Natural killer cell (primary cell): ENCODE results near the gene PHACTR1. TPM values are rescaled to one million over a fixed set of nuclear protein-coding genes. Genes with fewer than 3 reads are reported as not detected.

Experiments used
- ATAC-seq, 3 donors: fragments of 150-1000 bp in 2 of 3; fragments of 200-7000 bp in 1 of 3; cut with Tn5 transposase; 1 replicate in 1 of 3; 2 replicates in 2 of 3; pipeline ENCODE4 v1.10.0; 2021; ENCODE audit warnings: mild to moderate bottlenecking in 2 of 3, moderate library complexity in 2 of 3
- DNase-seq, 2 donors: peaks; one replicate each; pipeline versions ENCODE4 v3.0.0 to v3.0.0-alpha.2; 2013 to 2021; ENCODE audit warnings: mixed read lengths in 1 of 2
- H3K27ac ChIP-seq: one replicate; pipeline ENCODE4 v1.5.1; 2013; ENCODE audit warnings: mild to moderate bottlenecking, low read length
- H3K27me3 ChIP-seq: one replicate; pipeline ENCODE4 v1.6.1; 2013; ENCODE audit warnings: low read length; ENCODE audit not compliant: control insufficient read depth, insufficient read depth
- H3K36me3 ChIP-seq: one replicate; pipeline ENCODE4 v1.6.1; 2013; ENCODE audit warnings: low read length; ENCODE audit not compliant: control insufficient read depth, insufficient read depth
- H3K4me1 ChIP-seq: one replicate; pipeline ENCODE4 v1.6.1; 2013; ENCODE audit warnings: low read length; ENCODE audit not compliant: control insufficient read depth, insufficient read depth
- H3K4me3 ChIP-seq: one replicate; pipeline ENCODE4 v1.5.1; 2013; ENCODE audit warnings: low read length
- H3K9me3 ChIP-seq: one replicate; pipeline ENCODE4 v1.6.1; 2013; ENCODE audit warnings: low read length; ENCODE audit not compliant: control insufficient read depth, insufficient read depth
- H3K27ac Mint-ChIP-seq, 2 donors: one replicate each; pipeline ENCODE4 v1.8.0; 2022; ENCODE audit warnings: mild to moderate bottlenecking in 2 of 2, mixed read lengths in 2 of 2, moderate library complexity in 1 of 2
- H3K27me3 Mint-ChIP-seq, 2 donors: one replicate each; pipeline ENCODE4 v1.8.0; 2022; ENCODE audit warnings: low read depth in 2 of 2, mixed read lengths in 2 of 2
- H3K36me3 Mint-ChIP-seq: one replicate; pipeline ENCODE4 v1.8.0; 2022; ENCODE audit warnings: mixed read lengths
- H3K4me1 Mint-ChIP-seq, 2 donors: one replicate each; pipeline ENCODE4 v1.8.0; 2022; ENCODE audit warnings: mixed read lengths in 2 of 2
- H3K4me3 Mint-ChIP-seq: one replicate; pipeline ENCODE4 v1.8.0; 2022; ENCODE audit warnings: mild to moderate bottlenecking, moderate library complexity, mixed read lengths
- H3K9me3 Mint-ChIP-seq, 2 donors: one replicate each; pipeline ENCODE4 v1.8.0; 2022; ENCODE audit warnings: mixed read lengths in 2 of 2
- WGBS: methylation state at CpG from one replicate; pipeline ENCODE4 v1.1.7; 2013; ENCODE audit warnings: missing lambda C conversion rate; ENCODE audit not compliant: insufficient coverage; 5-methylcytosine and 5-hydroxymethylcytosine counted together
- intact Hi-C: fragments of 100-400 bp; cut with micrococcal nuclease; formaldehyde crosslinking; loops from one replicate; pipeline ENCODE4 v1.14.2; 2022
- total RNA-seq, 4 donors: library from RNA; stranded (reverse); fragments of 120-200 nt in 1 of 4; gene quantifications; one replicate each; pipeline versions ENCODE4 v1.2.3 to v1.2.4, GENCODE V29; 2013 to 2022
- TF ChIP-seq, protein P1 (sequence below): fragments of 200-600 bp; IDR thresholded peaks from one replicate; pipeline ENCODE4 v1.8.0; 2022; ENCODE audit warnings: antibody characterized with exemption

PHACTR1 gene
- total RNA-seq, 3 donors from 2014 or later (not counting 1 experiment from before 2014, with no cell fraction given): 5.2 to 19.0 (median 5.4) TPM

GRCh38 chr6:13327691-13328075, 611.1 kb downstream of the PHACTR1 start:
- Histone ChIP-seq H3K36me3 (peaks cover 23% of the 10 kb centered on the region), H3K4me3 (peak overlapping the region; percentile 74), H3K27ac (peak overlapping the region; percentile 90), H3K4me1 (peaks cover 8% of the 10 kb centered on the region), H3K9me3 (no peaks in the 10 kb centered on the region), H3K27me3 (no peaks in the 10 kb centered on the region)
- no peaks in the 10 kb centered on the region for H3K27me3 Mint-ChIP-seq
- DNase-seq: no peak
- peak overlapping the region; percentile 92 for H3K4me3 Mint-ChIP-seq
- TF ChIP-seq, protein P1, sequence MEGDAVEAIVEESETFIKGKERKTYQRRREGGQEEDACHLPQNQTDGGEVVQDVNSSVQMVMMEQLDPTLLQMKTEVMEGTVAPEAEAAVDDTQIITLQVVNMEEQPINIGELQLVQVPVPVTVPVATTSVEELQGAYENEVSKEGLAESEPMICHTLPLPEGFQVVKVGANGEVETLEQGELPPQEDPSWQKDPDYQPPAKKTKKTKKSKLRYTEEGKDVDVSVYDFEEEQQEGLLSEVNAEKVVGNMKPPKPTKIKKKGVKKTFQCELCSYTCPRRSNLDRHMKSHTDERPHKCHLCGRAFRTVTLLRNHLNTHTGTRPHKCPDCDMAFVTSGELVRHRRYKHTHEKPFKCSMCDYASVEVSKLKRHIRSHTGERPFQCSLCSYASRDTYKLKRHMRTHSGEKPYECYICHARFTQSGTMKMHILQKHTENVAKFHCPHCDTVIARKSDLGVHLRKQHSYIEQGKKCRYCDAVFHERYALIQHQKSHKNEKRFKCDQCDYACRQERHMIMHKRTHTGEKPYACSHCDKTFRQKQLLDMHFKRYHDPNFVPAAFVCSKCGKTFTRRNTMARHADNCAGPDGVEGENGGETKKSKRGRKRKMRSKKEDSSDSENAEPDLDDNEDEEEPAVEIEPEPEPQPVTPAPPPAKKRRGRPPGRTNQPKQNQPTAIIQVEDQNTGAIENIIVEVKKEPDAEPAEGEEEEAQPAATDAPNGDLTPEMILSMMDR: no peak
- WGBS: under 1% methylated on average over 10 of the region's 10 CpGs
- ATAC-seq: peak in 1 of 3 donors; percentile 4
- peaks cover 6% of the 10 kb centered on the region for H3K36me3 Mint-ChIP-seq
- H3K9me3 Mint-ChIP-seq: no peaks in the 10 kb centered on the region
- intact Hi-C loops: loop anchor here (2.0 to 5.0 kb wide), 4 partner anchors 101 to 290 kb away; partner anchors contain the start of genes GFOD1, NOL7 and SIRT5
- H3K27ac Mint-ChIP-seq: peak overlapping the region; percentile 93 to 95
- H3K4me1 Mint-ChIP-seq: peaks cover 14 to 20% of the 10 kb centered on the region in 2 donors

GRCh38 chr6:13328076-13328874, 611.7 kb downstream of the PHACTR1 start, which contains the start of gene TBC1D7:
TBC1D7 (minus strand) TSS chr6:13328537; CDS start chr6:13326898, 1,639 bp downstream.
- WGBS: 0% methylated on average over 63 of the region's 63 CpGs
- DNase-seq (peak; percentile 94 to 95), ATAC-seq (peak; percentile 89 to 95 (median 90))
- Histone ChIP-seq H3K27me3 (no peaks in the 10 kb centered on the region), H3K36me3 (peaks cover 21% of the 10 kb centered on the region), H3K27ac (peak within 1 kb of the TSS; percentile 90), H3K4me1 (peaks cover 8% of the 10 kb centered on the region), H3K9me3 (no peaks in the 10 kb centered on the region), H3K4me3 (peak within 1 kb of the TSS; percentile 74)
- intact Hi-C loops: loop anchor here (2.0 to 5.0 kb wide), 4 partner anchors 101 to 289 kb away; partner anchors contain the start of genes GFOD1, NOL7 and SIRT5
- Mint-ChIP-seq H3K4me3 (peak within 1 kb of the TSS; percentile 92), H3K36me3 (peaks cover 6% of the 10 kb centered on the region), H3K27ac (peak within 1 kb of the TSS; percentile 93 to 95), H3K9me3 (no peaks in the 10 kb centered on the region), H3K27me3 (no peaks in the 10 kb centered on the region), H3K4me1 (peaks cover 14 to 20% of the 10 kb centered on the region in 2 donors)
- TF ChIP-seq, protein P1: no peak

DNA sequence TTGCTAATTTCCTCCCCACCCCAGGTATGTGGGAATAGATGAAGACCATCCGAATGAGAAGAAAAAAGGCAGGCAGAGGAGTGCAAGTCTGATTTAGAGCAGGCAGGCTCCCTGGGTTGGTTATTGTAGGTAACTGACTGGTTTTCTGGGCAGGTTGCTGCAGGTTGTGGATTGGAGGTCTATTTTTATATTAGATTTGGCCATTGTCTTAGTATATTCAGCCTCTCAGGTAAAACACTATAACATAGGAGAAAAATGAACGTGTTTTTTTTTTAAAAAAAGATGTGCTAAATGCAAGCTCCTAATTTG, 612.3 kb downstream of the PHACTR1 start:
- Histone ChIP-seq H3K4me1 (peaks cover 8% of the 10 kb centered on the region), H3K9me3 (no peaks in the 10 kb centered on the region), H3K27me3 (no peaks in the 10 kb centered on the region), H3K27ac (peak overlapping the region; percentile 77), H3K36me3 (peaks cover 15% of the 10 kb centered on the region), H3K4me3 (peak overlapping the region; percentile 74)
- peak in 1 of 3 donors; percentile 2 for ATAC-seq
- WGBS: 0% methylated on average over 1 of the region's 2 CpGs
- peaks cover under 1% of the 10 kb centered on the region for H3K36me3 Mint-ChIP-seq
- no peak for DNase-seq
- H3K4me3 Mint-ChIP-seq: peak overlapping the region; percentile 92
- TF ChIP-seq, protein P1: no peak
- H3K27ac Mint-ChIP-seq: peak overlapping the region; percentile 93 to 95
- intact Hi-C loops: loop anchor here (2.0 to 5.0 kb wide), 4 partner anchors 100 to 288 kb away; partner anchors contain the start of genes GFOD1, NOL7 and SIRT5
- no peaks in the 10 kb centered on the region for H3K9me3 Mint-ChIP-seq
- peaks cover 14 to 20% of the 10 kb centered on the region in 2 donors for H3K4me1 Mint-ChIP-seq
- H3K27me3 Mint-ChIP-seq: no peaks in the 10 kb centered on the region
